ENCODE results near the gene AMD1. TPM values are rescaled to one million over a fixed set of nuclear protein-coding genes. Genes with fewer than 3 reads are reported as not detected.

Gene AMD1
- total and polyA plus RNA-seq, 3 experiments from 2014 or later: 52.0 to 96.3 (median 95.8) TPM

DNA sequence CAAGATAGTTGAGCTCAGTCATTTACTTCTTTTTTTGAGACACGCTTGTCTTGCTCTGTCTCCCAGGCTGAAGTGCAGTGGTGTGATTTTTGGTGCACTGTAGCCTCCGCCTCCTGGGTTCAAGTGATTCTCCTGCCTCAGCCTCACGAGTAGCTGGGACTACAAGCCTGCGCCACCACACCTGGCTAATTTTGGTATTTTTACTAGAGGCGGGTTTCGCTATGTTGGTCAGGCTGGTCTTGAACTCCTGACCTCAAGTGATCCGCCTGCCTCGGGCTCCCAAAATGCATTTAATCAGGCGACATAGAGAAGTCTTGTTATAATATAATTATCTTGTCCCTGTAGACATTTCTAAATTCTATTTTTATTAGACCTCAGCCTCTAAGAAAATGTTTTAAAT is 6.1 kb downstream of the AMD1 start:
- Histone ChIP-seq H3K4me3 (ENCODE audit: low read length) (no peak overlapping the region), H3K36me3 (ENCODE audit: insufficient read depth, low read length) (no peaks in the 10 kb centered on the region), H3K27me3 (ENCODE audit: insufficient read depth, low read length, poor library complexity, severe bottlenecking) (no peaks in the 10 kb centered on the region), H3K9me3 (ENCODE audit: low read length) (no peaks in the 10 kb centered on the region), H3K27ac (ENCODE audit: low read depth, low read length) (no peak overlapping the region), H3K4me1 (ENCODE audit: insufficient read depth, low read length) (peaks cover 81% of the 10 kb centered on the region)
- Mint-ChIP-seq H3K9me3 (no peaks in the 10 kb centered on the region), H3K4me1 (peaks cover 81 to 97% (median 92%) of the 10 kb centered on the region in 3 donors), H3K4me3 (peak overlapping the region in 6 of 7 donors; percentile 34 to 99 (median 57)), H3K27me3 (peaks cover 0 to 2% of the 10 kb centered on the region in 2 donors), H3K36me3 (peaks cover 0 to 18% (median 0%) of the 10 kb centered on the region in 3 donors), H3K27ac (peak overlapping the region in 2 of 8 donors; percentile 24 to 32)
- ChIA-PET POLR2A (no interaction called here), CTCF (interaction anchor here (1.2 to 2.2 kb wide), 3 partner anchors 9 to 353 kb away, joined by 3 to 4 read pairs (median 3); no protein-coding TSS in a partner anchor)
- no peak for DNase-seq

DNA sequence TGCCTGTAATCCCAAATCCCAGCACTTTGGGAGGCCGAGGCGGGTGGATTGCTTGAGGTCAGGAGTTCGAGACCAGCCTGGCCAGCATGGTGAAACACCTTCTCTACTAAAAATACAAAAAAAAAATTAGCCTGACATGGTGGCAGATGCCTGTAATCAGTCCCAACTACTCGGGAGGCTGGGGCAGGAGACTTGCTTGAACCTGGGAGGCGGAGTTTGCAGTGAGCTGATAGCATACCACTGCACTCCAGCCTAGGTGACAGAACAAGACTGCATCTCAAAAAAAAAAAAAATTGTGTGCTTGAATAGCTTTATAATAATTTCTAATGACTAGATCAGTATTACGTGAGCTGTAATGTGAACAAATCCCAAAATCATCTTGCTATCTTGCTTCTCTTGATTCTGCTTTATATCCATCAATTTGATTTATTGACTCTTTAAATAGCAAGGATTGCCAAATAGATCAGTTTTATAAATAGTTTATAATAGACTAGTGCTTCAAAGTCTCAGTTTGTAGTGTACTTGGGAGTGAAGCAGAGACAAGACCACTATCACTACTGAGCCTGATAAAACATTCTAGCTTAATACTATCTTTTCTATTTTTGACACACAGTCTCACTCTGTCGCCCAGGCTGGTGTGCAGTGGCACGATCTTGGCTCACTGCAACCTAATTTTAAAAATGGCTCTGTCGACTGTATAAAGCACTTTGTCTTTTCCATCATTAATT is 7.1 kb downstream of the AMD1 start:
- H3K27me3 ChIP-seq (ENCODE audit: insufficient read depth, low read length, poor library complexity, severe bottlenecking): no peaks in the 10 kb centered on the region
- H3K4me1 ChIP-seq (ENCODE audit: insufficient read depth, low read length): peaks cover 86% of the 10 kb centered on the region
- H3K4me3 ChIP-seq (ENCODE audit: low read length): no peak overlapping the region
- ChIA-PET POLR2A (no interaction called here), CTCF (interaction anchor here (0.7 to 1.9 kb wide), 3 partner anchors 36 to 321 kb away, joined by 3 to 9 read pairs (median 3); no protein-coding TSS in a partner anchor)
- H3K36me3 Mint-ChIP-seq: peaks cover 0 to 11% (median 0%) of the 10 kb centered on the region in 3 donors
- H3K27ac Mint-ChIP-seq: peak overlapping the region in 1 of 8 donors; percentile 56
- DNase-seq: no peak
- no peaks in the 10 kb centered on the region for H3K9me3 Mint-ChIP-seq
- H3K4me3 Mint-ChIP-seq: peak overlapping the region in 4 of 7 donors; percentile 1 to 71 (median 32)
- H3K27ac ChIP-seq (ENCODE audit: low read depth, low read length): no peak overlapping the region
- no peaks in the 10 kb centered on the region for H3K9me3 ChIP-seq (ENCODE audit: low read length)
- no peaks in the 10 kb centered on the region for H3K27me3 Mint-ChIP-seq
- H3K4me1 Mint-ChIP-seq: peaks cover 84 to 98% (median 97%) of the 10 kb centered on the region in 3 donors
- no peaks in the 10 kb centered on the region for H3K36me3 ChIP-seq (ENCODE audit: insufficient read depth, low read length)

DNA sequence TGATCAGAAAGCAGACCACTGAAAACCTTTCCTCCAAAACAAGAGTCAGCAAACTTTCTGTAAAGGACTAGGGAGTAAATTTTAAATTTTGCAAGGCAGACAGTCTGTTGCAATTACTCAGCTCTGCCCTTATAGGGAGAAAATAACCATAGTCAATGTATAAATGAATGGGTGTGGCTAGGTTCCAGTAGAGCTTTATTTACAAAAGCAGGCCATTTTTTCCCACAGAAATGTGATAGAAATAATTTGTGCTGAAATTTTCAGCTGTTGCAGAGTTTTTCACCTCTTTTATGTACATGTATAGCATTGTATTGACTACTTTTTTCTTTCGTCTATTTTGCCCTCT is 7.7 kb downstream of the AMD1 start:
- CTCF ChIA-PET: interaction anchor here (1.5 to 1.9 kb wide), 2 partner anchors 200 to 321 kb away, joined by 3 to 9 read pairs; no protein-coding TSS in a partner anchor
- H3K36me3 Mint-ChIP-seq: peaks cover 0 to 13% (median 0%) of the 10 kb centered on the region in 3 donors
- no peaks in the 10 kb centered on the region for H3K9me3 ChIP-seq (ENCODE audit: low read length)
- no peaks in the 10 kb centered on the region for H3K9me3 Mint-ChIP-seq
- H3K27me3 Mint-ChIP-seq: no peaks in the 10 kb centered on the region
- peaks cover 87% of the 10 kb centered on the region for H3K4me1 ChIP-seq (ENCODE audit: insufficient read depth, low read length)
- no peak for DNase-seq
- H3K36me3 ChIP-seq (ENCODE audit: insufficient read depth, low read length): no peaks in the 10 kb centered on the region
- peak overlapping the region in 2 of 8 donors; percentile 56 to 76 for H3K27ac Mint-ChIP-seq
- POLR2A ChIA-PET: no interaction called here
- no peaks in the 10 kb centered on the region for H3K27me3 ChIP-seq (ENCODE audit: insufficient read depth, low read length, poor library complexity, severe bottlenecking)
- peak overlapping the region in 5 of 7 donors; percentile 0 to 45 (median 30) for H3K4me3 Mint-ChIP-seq
- no peak overlapping the region for H3K4me3 ChIP-seq (ENCODE audit: low read length)
- H3K4me1 Mint-ChIP-seq: peaks cover 84 to 98% (median 97%) of the 10 kb centered on the region in 3 donors
- H3K27ac ChIP-seq (ENCODE audit: low read depth, low read length): no peak overlapping the region

DNA sequence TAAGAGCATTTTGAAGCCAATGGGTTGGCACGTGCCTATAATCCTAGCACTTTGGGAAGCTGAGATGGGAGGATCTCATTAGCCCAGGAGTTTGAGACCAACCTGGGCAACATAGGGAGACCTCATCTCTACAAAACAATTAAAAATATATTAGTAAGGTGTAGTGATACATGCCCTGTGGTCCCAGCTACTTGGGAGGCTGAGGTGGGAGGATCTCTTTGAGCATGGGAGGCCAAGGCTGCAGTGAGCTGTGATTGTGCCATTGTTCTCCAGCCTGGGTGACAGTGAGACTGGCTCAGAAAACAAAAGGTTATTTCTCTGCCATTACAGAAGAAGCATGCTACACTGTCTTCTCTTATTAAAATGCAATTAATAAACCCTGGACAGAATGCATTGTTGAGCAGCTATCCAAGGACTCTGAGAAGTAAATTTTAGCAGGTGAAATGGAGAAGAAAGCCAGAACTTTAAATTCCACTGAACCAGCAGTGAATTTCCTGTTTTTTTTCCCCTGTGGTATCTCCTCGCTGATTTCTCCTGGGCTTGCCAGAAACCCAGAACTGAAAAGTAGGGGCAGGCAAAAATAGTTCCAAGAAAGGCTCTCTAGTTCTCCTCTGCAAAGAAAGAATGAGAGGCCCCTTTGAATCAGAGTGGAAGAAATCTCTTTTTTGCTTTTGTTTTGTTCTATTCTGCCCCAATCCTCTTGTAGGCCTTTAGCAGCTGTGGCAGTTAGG is 8.4 kb downstream of the AMD1 start:
- H3K9me3 ChIP-seq (ENCODE audit: low read length): no peaks in the 10 kb centered on the region
- DNase-seq: no peak
- peaks cover 87% of the 10 kb centered on the region for H3K4me1 ChIP-seq (ENCODE audit: insufficient read depth, low read length)
- H3K27me3 ChIP-seq (ENCODE audit: insufficient read depth, low read length, poor library complexity, severe bottlenecking): no peaks in the 10 kb centered on the region
- CTCF ChIA-PET: interaction anchor here (1.1 to 1.9 kb wide), 4 partner anchors 15 to 322 kb away, joined by 3 to 9 read pairs (median 3); no protein-coding TSS in a partner anchor
- H3K27ac ChIP-seq (ENCODE audit: low read depth, low read length): no peak overlapping the region
- no peaks in the 10 kb centered on the region for H3K36me3 ChIP-seq (ENCODE audit: insufficient read depth, low read length)
- Mint-ChIP-seq H3K27me3 (no peaks in the 10 kb centered on the region), H3K9me3 (no peaks in the 10 kb centered on the region), H3K27ac (peak overlapping the region in 3 of 8 donors; percentile 9 to 23 (median 14)), H3K4me1 (peaks cover 80 to 97% (median 93%) of the 10 kb centered on the region in 3 donors), H3K4me3 (peak overlapping the region in 6 of 7 donors; percentile 0 to 45 (median 12)), H3K36me3 (peaks cover 0 to 16% (median 0%) of the 10 kb centered on the region in 3 donors)
- H3K4me3 ChIP-seq (ENCODE audit: low read length): no peak overlapping the region
- POLR2A ChIA-PET: interaction anchor here (0.6 kb wide), 1 partner anchor 47 kb away, joined by 3 read pairs; no protein-coding TSS in a partner anchor

DNA sequence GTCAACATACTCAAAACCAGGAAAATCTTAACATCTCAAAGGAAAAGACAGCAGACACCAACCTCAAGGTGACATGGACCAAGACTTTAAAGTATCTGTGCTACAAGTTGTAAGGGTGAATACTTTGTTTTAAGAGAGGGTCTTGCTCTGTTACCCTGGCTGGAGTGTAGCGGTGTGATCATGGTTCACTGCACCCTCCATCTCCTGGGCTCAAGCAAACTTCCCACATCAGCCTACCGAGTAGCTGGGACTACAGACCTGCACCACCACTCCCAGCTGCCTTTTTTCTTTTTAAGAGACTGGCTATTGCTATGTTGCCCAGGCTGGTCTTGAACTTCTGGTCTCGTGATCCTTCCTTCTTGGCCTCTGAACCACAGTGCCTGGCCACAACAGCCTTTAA is 9.7 kb downstream of the AMD1 start:
- no peaks in the 10 kb centered on the region for H3K36me3 ChIP-seq (ENCODE audit: insufficient read depth, low read length)
- H3K27ac ChIP-seq (ENCODE audit: low read depth, low read length): no peak overlapping the region
- no peak overlapping the region for H3K4me3 ChIP-seq (ENCODE audit: low read length)
- no peaks in the 10 kb centered on the region for H3K27me3 ChIP-seq (ENCODE audit: insufficient read depth, low read length, poor library complexity, severe bottlenecking)
- CTCF ChIA-PET: interaction anchor here (0.7 to 1.4 kb wide), 3 partner anchors 12 to 202 kb away, joined by 3 read pairs; no protein-coding TSS in a partner anchor
- no peak for DNase-seq
- H3K4me1 ChIP-seq (ENCODE audit: insufficient read depth, low read length): peaks cover 75% of the 10 kb centered on the region
- Mint-ChIP-seq H3K9me3 (no peaks in the 10 kb centered on the region), H3K27me3 (no peaks in the 10 kb centered on the region), H3K4me3 (peak overlapping the region in 5 of 7 donors; percentile 23 to 56 (median 42)), H3K4me1 (peaks cover 74 to 93% (median 89%) of the 10 kb centered on the region in 3 donors), H3K36me3 (peaks cover 0 to 24% (median 3%) of the 10 kb centered on the region in 3 donors), H3K27ac (peak overlapping the region in 4 of 8 donors; percentile 5 to 74 (median 36))
- H3K9me3 ChIP-seq (ENCODE audit: low read length): no peaks in the 10 kb centered on the region
- POLR2A ChIA-PET: no interaction called here

DNA sequence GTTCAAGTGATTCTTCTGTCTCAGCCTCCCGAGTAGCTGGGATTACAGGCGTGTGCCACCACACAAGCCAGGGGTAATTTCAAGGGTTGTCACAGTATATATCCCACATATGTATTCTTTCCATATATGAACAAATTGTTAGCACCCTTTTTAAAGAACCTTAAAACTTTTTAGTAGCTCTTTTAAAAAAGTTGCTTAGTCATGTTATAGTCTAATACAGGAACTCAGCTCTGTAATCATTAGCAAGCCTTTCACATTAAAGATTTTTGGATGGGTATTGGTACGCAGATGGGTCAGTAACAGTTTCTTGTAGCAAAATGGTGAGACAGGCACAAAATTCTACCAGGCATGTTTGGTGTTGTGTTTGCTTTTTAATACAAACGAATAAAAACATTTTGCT is 10.9 kb downstream of the AMD1 start:
- Histone ChIP-seq H3K9me3 (ENCODE audit: low read length) (no peaks in the 10 kb centered on the region), H3K36me3 (ENCODE audit: insufficient read depth, low read length) (peaks cover 4% of the 10 kb centered on the region), H3K27ac (ENCODE audit: low read depth, low read length) (no peak overlapping the region), H3K4me3 (ENCODE audit: low read length) (no peak overlapping the region), H3K27me3 (ENCODE audit: insufficient read depth, low read length, poor library complexity, severe bottlenecking) (no peaks in the 10 kb centered on the region), H3K4me1 (ENCODE audit: insufficient read depth, low read length) (peaks cover 63% of the 10 kb centered on the region)
- Mint-ChIP-seq H3K4me3 (peak overlapping the region in 4 of 7 donors; percentile 19 to 41 (median 32)), H3K36me3 (peaks cover 0 to 33% (median 3%) of the 10 kb centered on the region in 3 donors), H3K4me1 (peaks cover 69 to 91% (median 86%) of the 10 kb centered on the region in 3 donors), H3K9me3 (no peaks in the 10 kb centered on the region), H3K27ac (peak overlapping the region in 2 of 8 donors; percentile 26 to 54), H3K27me3 (no peaks in the 10 kb centered on the region)
- no peak for DNase-seq
- ChIA-PET CTCF (interaction anchor here (1.3 kb wide), 1 partner anchor 12 kb away, joined by 6 read pairs; the partner anchor contains the start of gene AMD1), POLR2A (interaction anchor here (0.6 kb wide), 1 partner anchor 325 kb away, joined by 4 read pairs; no protein-coding TSS in a partner anchor)

DNA sequence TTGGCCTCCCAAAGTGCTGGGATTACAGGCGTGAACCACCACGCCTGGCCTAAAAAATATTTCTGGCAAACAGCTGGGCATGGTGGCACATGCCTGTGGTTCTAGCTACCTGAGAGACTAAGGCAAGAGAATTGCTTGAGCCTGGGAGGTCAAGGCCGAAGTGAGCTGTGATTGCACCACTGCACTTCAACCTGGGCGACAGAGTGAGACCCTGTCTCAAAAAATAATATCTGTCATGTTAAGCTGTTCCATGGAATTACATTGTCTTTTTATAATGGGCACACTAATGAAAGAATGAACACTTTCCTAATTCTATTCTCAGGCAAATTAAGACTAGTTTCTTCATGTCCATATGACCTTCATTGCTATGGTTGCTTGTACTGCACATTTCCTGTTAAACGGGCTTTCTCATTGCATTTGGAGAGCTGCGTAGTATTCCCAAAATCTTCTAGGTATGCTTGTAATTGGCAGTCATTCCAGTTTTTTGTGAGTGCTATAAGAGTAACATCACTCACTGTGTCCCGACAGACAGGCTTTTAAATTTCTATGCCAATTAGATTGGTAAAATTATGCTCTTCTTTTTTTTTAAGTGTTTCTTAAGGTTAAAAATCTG is 12.1 kb downstream of the AMD1 start:
- ChIA-PET POLR2A (interaction anchor here (0.9 to 1.2 kb wide), 3 partner anchors 10 to 71 kb away, joined by 3 to 10 read pairs (median 4); partner anchors contain the start of genes AMD1 and CDK19), CTCF (interaction anchor here (0.7 to 1.3 kb wide), 4 partner anchors 8 to 15 kb away, joined by 3 to 6 read pairs (median 3); partner anchors contain the start of gene AMD1)
- Histone ChIP-seq H3K36me3 (ENCODE audit: insufficient read depth, low read length) (peaks cover 14% of the 10 kb centered on the region), H3K9me3 (ENCODE audit: low read length) (no peaks in the 10 kb centered on the region), H3K4me1 (ENCODE audit: insufficient read depth, low read length) (peaks cover 51% of the 10 kb centered on the region), H3K4me3 (ENCODE audit: low read length) (no peak overlapping the region), H3K27ac (ENCODE audit: low read depth, low read length) (no peak overlapping the region), H3K27me3 (ENCODE audit: insufficient read depth, low read length, poor library complexity, severe bottlenecking) (no peaks in the 10 kb centered on the region)
- no peaks in the 10 kb centered on the region for H3K9me3 Mint-ChIP-seq
- H3K27ac Mint-ChIP-seq: peak overlapping the region in 4 of 8 donors; percentile 7 to 48 (median 40)
- H3K36me3 Mint-ChIP-seq: peaks cover 0 to 40% (median 3%) of the 10 kb centered on the region in 3 donors
- H3K27me3 Mint-ChIP-seq: no peaks in the 10 kb centered on the region
- H3K4me3 Mint-ChIP-seq: peak overlapping the region in 5 of 7 donors; percentile 19 to 56 (median 41)
- peaks cover 63 to 84% (median 75%) of the 10 kb centered on the region in 3 donors for H3K4me1 Mint-ChIP-seq
- no peak for DNase-seq

Data from CD8-positive, alpha-beta memory T cell (primary cell).